NB4 (cell line): ENCODE data around the gene GLOD4.

ENCODE experiments used
- DNase-seq: peaks from one replicate; pipeline ENCODE4 v3.0.0; 2010; ENCODE audit warnings: low read depth
- H3K4me3 ChIP-seq: one replicate; pipeline ENCODE4 v1.5.1; 2011; ENCODE audit warnings: mild to moderate bottlenecking, low read depth, low read length, moderate library complexity
- CTCF ChIP-seq: IDR thresholded peaks from one replicate; pipeline ENCODE4 v1.5.1; 2012; ENCODE audit warnings: low read depth, low read length
- MAX ChIP-seq: IDR thresholded peaks from 2 replicates; pipeline ENCODE4 v1.6.1; 2011; ENCODE audit warnings: low read depth, low read length
- MYC ChIP-seq: IDR thresholded peaks from 2 replicates; pipeline ENCODE4 v1.6.1; 2011; ENCODE audit warnings: low read depth, low read length
- POLR2A ChIP-seq: IDR thresholded peaks from 2 replicates; pipeline ENCODE4 v1.6.1; 2011; ENCODE audit warnings: mild to moderate bottlenecking; ENCODE audit not compliant: insufficient read length; ENCODE audit errors: extremely low read depth

The GLOD4 gene

GRCh38 chr17:784143-784542 is 2.1 kb upstream of the GLOD4 start:
- TF ChIP-seq MAX: no peak
- no peak for TF ChIP-seq POLR2A
- no peak for TF ChIP-seq MYC
- TF ChIP-seq CTCF: no peak
- H3K4me3 ChIP-seq: peak overlapping the region; percentile 97
- no peak for DNase-seq

- no peak overlapping the region for H3K4me3 ChIP-seq
- no peak for TF ChIP-seq MYC
- no peak for DNase-seq
These were observed 4.0 kb downstream of the GLOD4 start for GRCh38 chr17:778096-778495.

- TF ChIP-seq MAX (no peak), MYC (no peak), POLR2A (no peak), CTCF (no peak)
- no peak for DNase-seq
- H3K4me3 ChIP-seq: no peak overlapping the region
These were observed 7.8 kb downstream of the GLOD4 start for GRCh38 chr17:774313-774584.

GRCh38 chr17:773467-774312 is 8.4 kb downstream of the GLOD4 start:
- no peak overlapping the region for H3K4me3 ChIP-seq
- TF ChIP-seq CTCF (no peak), MAX (no peak), POLR2A (no peak), MYC (no peak)
- peak; percentile 54 for DNase-seq

- DNase-seq: no peak
- TF ChIP-seq CTCF (no peak), MAX (no peak), MYC (no peak), POLR2A (no peak)
- H3K4me3 ChIP-seq: no peak overlapping the region
These were observed 9.1 kb downstream of the GLOD4 start for GRCh38 chr17:773016-773415.

- no peak for TF ChIP-seq MYC
- TF ChIP-seq MAX: no peak
- TF ChIP-seq CTCF: no peak
- no peak for TF ChIP-seq POLR2A
- DNase-seq: no peak
- H3K4me3 ChIP-seq: no peak overlapping the region
These were observed 15.0 kb downstream of the GLOD4 start for GRCh38 chr17:767076-767475.
